GM19468 (cell line): ENCODE data around the gene ALG5.

Experiments used
- ATAC-seq: cut with Tn5 transposase; IDR thresholded peaks from one replicate; pipeline ENCODE4 v1.9.1; 2021; ENCODE audit warnings: mild to moderate bottlenecking, moderate library complexity, moderate number of reproducible peaks; ENCODE audit not compliant: unreplicated experiment; ENCODE audit errors: extremely low read depth

The ALG5 gene

DNA sequence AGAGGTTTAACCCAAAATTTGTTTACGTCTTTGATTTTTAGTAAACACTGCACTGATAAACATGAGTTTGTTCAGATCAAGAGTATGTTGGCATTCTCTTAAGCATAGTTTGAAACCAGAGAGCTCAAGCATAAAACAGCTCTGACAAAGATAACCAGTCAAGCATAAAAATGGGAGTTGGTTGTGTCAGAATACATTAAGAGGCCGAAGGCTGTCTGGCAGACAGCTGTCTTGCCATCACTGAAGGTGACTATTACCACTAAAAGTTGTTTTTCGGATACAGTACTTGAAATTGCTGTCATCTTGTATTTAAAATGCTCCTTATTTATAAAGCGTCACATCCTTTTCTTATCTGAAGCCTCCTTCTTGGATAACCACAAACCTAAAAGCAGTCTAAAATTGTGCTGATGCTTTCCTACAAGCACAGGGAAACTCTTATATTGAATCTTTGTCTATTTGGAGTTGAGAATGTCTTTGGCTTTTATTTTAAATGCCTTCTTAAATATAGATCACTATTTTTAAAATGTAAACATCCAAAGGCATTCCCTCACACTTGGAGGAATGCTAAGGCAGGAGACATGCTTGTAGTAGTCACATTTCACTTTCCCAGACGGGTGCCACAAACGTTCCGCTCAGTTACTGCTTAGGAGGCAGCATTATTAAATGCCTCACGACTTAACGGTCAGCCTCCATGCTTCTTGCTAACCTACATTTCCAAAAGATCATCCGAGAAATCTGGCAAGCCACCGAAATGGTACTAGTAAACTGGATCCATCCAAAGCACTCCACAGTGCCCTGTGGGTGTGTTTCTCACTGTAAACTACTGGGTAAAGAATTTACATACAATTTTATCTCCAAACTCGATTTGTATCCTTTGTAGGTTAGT, 80.7 kb downstream of the ALG5 start:
- ATAC-seq, result no peak

DNA sequence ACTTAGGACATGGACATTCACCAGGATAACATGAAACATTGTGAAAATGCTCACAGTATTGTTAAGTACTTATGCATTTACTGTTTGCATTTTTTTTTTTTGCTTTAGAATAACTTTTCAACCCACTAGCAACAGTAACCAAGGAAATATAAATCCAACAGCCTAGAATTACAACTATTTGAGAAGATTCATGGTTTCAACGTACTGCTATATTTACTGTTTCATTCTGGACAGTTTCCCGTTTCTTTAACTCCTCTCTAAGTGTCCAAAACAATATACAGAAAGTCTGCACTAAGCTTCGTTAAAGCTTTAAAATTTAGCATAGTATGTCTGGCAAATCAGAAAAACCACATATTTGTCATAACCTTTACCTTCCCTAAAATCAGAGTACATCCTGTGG, 81.8 kb downstream of the ALG5 start:
- no peak for ATAC-seq

DNA sequence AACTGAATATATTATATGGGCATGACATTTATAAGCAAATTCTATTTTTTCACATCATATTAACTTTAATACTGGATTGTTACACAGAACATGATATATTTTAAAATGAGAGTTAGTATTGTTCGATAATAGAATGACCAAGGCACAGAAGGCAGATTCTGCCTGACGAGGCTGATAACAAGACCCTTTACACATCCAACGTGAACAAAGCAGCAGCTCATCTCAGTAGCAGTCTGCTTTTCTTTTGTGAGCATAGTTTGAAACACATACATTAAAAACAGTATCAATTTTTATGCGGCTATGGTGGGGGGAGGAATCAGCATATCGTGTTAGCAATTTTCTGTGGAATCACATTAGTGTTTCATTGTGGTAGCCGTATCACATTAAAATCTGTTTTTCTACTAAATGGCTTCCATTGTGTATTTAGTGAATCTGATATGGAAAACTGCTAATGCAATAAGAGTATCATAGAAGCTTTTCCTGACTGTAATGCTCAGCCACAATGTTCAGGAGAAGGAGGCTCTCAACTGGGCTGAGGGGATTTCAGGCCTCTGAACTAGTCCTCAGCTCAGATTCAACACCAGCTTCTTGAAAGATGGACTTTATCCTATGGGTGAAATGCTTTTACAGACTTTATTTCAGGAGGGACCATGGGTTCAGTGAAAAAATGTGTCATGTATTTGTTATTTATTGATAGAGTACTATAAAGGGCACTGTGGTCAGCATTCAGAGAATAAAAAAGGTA, 83.1 kb downstream of the ALG5 start:
- no peak for ATAC-seq

DNA sequence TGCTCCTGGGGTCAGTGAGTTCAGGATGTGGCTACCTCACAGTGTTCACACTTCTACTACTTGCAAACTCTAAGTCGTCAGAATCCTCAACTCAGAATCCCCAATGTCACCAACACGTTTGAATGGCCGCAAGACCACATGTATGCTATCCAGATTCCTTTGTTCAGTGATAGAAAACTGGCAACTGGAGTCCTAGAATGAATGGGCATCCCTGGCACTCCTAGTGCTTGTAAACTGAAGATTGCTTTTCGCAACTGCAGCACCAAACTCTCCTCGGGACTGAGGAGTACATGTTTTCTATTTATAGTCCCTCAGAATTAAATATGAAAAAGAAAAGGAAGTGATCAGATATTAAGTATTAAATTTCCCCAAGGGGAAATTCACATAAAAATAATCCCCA, 84.0 kb downstream of the ALG5 start:
- no peak for ATAC-seq

DNA sequence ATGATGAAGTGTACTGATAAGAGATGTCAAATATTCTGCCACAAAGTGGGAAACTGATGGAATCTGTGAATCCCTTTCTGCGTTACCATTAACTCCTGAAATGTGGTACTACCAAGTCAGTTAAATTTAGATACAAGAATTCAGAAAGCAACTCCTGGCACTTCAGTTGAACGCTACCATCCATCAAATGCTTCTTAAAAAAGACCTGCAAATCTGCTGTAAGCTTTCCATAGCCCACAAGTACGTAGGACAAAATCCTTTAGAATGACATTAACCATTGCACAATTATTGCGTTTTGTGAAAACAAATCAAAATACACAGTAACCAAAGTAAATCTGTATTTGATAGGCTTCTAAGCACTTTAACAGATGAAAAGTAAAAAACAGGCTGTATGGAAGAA, 84.5 kb downstream of the ALG5 start:
- ATAC-seq, result no peak

DNA sequence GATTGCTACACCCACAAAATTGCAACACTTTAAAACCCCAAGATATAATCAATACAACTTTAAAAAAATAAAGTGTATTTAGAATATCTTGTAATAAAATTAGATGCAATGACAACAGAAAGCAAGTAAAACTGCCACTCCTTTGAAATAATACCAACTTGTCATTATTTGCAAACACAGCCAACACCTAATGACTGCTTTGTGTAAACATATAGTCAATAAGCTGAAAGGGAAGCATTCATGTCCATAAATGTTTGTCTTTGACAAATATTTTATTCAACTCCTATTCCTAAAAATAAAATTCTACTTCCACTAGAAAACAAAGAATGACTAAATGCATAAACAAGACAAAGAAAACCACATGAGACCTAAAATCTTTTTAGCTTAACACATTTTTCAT, 85.7 kb downstream of the ALG5 start:
- ATAC-seq, result no peak

DNA sequence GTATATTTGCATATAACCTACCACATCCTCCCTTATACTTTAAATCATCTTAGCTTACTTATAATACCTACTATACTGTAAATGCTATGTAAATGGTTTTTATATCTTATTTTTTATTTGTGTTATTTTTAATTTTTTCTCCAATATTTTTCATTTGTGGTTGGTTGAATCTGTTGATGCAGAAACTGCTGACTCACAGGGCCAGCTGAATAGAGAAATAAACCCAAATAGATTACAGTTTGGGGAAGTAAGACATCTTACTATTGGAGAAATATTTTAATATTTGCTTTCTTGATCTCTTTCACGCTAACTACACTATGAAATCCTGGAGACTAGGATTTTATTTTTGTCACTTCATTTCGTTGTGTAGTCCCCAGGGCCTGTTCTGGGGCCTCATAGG, 86.2 kb downstream of the ALG5 start:
- ATAC-seq, result no peak

DNA sequence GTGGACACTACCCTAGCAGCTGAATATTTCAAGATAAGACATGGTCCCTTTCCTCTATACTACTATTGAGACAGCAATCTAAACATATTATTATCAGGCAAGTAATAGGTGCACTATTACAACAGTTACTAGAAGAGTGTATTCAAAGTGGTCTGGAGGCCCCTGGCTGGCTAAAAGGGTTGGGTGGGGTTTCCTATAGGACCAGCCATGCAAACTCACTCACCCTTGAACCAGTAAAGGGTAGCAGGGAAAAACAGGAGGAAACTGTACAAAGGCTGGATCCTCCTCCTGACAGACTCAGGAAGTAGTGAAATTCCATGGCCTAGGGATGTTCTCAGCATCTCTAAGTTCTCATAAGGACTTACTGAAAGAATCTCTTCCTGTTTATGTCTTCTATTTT, 86.8 kb downstream of the ALG5 start:
- no peak for ATAC-seq

DNA sequence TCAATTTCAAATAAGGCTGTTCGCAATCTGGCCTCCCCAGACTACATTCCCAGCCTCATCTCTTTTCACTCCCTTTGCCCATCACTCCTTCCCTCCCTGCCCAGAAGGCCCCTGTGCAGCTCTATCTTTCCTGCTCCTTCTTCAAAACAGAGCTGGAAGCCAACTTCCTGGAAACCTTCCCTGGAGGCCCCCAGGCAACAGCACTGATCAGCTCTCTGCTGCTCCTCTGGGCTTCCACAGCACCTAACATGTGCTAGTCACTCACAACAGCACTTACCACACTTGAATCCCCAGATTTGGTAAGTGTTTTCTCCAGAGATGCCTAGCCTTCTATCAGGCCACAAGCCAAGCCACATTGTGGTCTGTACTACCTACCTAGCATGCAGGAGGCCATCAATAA, 88.6 kb downstream of the ALG5 start:
- ATAC-seq, result no peak

DNA sequence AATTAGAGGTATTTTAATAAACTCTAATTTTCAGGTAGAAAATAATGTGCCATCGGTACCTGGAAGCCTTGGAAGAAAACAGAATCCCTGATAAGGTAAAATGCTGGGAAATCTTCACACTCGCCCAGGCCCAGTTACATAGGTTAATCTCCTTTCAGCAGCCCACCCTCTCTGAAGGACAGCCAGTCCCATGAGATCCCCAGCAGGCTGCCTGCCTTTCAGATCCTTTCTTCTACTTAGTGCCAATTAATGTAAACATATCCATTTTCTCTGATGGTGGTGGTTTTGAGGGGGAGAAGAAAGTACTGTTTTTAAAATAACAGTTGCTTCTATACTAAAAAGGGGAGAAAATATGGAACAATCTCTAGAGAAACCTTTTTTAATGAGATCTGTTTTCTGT, 91.3 kb downstream of the ALG5 start:
- ATAC-seq, result no peak

DNA sequence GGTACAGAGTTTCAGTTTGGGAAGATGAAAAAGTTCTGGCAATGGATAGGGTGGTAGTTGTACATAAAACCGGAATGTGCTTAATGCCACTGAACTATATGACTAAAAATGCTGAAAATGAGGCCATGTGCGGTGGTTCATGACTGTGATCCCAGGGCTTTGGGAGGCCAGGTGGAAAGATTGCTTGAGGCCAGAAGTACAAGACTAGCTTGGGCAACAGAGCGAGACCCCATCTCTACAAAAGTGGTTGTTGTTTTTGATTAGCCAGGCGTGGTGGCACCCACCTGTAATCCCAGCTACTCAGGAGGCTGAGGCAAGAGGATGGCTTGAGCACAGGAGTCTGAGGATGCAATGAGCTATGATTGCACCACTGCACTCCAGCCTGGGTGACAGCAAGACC, 91.9 kb downstream of the ALG5 start:
- ATAC-seq, result no peak

DNA sequence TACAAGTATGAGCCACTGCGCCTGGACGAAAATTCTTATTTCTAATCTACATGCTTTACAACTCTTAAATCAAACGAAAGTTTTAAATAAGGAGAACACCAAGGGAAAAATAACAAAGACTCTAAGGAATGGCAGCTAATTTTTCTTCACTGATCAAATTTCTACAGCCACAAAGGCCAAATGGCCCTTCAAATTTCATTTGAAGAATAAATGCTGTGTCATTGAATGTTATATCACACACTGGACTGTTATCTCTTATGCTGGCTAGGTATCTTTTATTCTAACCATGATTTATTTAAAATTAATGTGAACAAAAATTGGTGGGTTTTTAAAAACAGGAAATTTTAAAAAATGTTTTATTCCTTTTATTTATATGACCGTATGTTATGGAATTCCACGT, 93.2 kb downstream of the ALG5 start:
- ATAC-seq, result no peak

DNA sequence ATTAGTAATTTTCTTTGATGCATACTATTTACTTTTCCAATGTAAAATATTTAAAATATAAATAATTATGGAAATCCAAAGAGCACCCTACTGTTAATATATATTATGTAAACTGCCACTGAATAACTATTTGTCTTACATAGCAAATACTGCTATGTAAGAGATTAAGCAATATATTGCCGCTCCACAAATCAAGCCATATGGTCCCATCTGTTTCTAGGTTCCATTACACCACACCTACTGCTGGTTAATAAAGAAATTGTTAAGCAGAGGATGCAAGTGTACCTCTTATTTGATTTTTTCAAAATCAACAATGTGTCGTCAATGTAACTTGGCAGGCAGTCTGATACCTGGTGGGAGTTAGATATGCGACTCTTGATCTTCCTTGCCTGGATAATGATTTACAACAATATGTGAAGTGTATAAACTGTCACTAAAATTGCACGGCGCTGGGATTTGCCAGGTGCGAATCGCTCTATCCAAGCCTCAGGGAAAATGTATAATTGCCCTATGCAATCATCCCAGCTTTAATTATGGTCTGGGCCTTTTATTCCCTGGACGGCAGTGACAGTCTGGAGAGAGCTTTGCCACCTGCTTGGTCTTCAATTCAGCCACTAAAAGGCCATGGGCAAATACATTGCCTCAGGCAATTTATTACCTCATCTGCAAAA, 95.1 kb downstream of the ALG5 start:
- ATAC-seq, result no peak
